A673 (cell line): Measurements from ENCODE around the gene SCYL2. TPM values are rescaled to one million over a fixed set of nuclear protein-coding genes. Genes with fewer than 3 reads are reported as not detected.
A peak's percentile ranks its signal among the peaks of the same experiment; 100 is the strongest.
"Not testable (repeated sequence)": the region's sequence is repeated elsewhere in the genome, so short reads cannot be mapped to it uniquely, and the experiment has no call there.

ENCODE experiments used
- BruUV-seq: library from RNA; stranded (reverse); fragments of 400-500 nt; replicated peaks from 2 replicates; lab custom pipeline; 2021; lab: Mats Ljungman, UMichigan
- CTCF ChIA-PET: fragments of 300-600 bp; sonication (Branson Sonifier 250); formaldehyde crosslinking; loops from one replicate; lab custom pipeline; 2022; ENCODE audit warnings: antibody characterized with exemption; lab: Charles Lee
- POLR2A ChIA-PET: fragments of 300-600 bp; sonication (Branson Sonifier 250); formaldehyde crosslinking; loops from one replicate; lab custom pipeline; 2022; ENCODE audit warnings: antibody characterized with exemption; ENCODE audit not compliant: low non-redundant PET; lab: Charles Lee
- DNase-seq: peaks from one replicate; pipeline ENCODE4 v3.0.0-alpha.2; 2015; ENCODE audit warnings: low spot score
- H3K27ac ChIP-seq: fragments of 200-600 bp; sonication (generic); 2 replicates; pipeline ENCODE4 v1.5.1; 2016; ENCODE audit warnings: mixed run types, low read depth, mild to moderate bottlenecking, mixed read lengths, antibody characterized with exemption, low read length; ENCODE audit not compliant: poor library complexity, severe bottlenecking
- H3K27me3 ChIP-seq: fragments of 200-600 bp; sonication (generic); replicated peaks from 2 replicates; pipeline ENCODE4 v1.6.1; 2017; ENCODE audit warnings: mixed run types, low read depth, mild to moderate bottlenecking, mixed read lengths, antibody characterized with exemption, low read length; ENCODE audit not compliant: insufficient read depth, poor library complexity
- H3K36me3 ChIP-seq: fragments of 200-600 bp; sonication (generic); 2 replicates; pipeline ENCODE4 v1.6.1; 2016; ENCODE audit warnings: mixed run types, mild to moderate bottlenecking, mixed read lengths, antibody characterized with exemption, low read length; ENCODE audit not compliant: insufficient read depth, poor library complexity, severe bottlenecking
- H3K4me1 ChIP-seq: fragments of 200-600 bp; sonication (generic); 2 replicates; pipeline ENCODE4 v1.6.1; 2017; ENCODE audit warnings: mixed run types, mild to moderate bottlenecking, mixed read lengths, antibody characterized with exemption, low read length; ENCODE audit not compliant: insufficient read depth, poor library complexity, severe bottlenecking
- H3K4me3 ChIP-seq: fragments of 200-600 bp; sonication (generic); 2 replicates; pipeline ENCODE4 v1.5.1; 2016; ENCODE audit warnings: low read depth, mixed run types, mild to moderate bottlenecking, mixed read lengths, low read length; ENCODE audit not compliant: poor library complexity, severe bottlenecking
- H3K9me3 ChIP-seq: fragments of 200-600 bp; sonication (generic); 2 replicates; pipeline ENCODE4 v1.6.1; 2016; ENCODE audit warnings: mixed run types, low read depth, mild to moderate bottlenecking, mixed read lengths, antibody characterized with exemption, low read length; ENCODE audit not compliant: poor library complexity, severe bottlenecking
- EZH2 ChIP-seq: fragments of 200-600 bp; sonication (generic); IDR thresholded peaks from 2 replicates; pipeline ENCODE4 v1.6.1; 2017; ENCODE audit warnings: borderline replicate concordance, low read depth, mild to moderate bottlenecking, mixed read lengths, antibody characterized with exemption, low read length; ENCODE audit not compliant: poor library complexity, severe bottlenecking
- intact Hi-C: fragments of 100-400 bp; cut with micrococcal nuclease; formaldehyde crosslinking; loops from one replicate; pipeline ENCODE4 v1.10.0; 2022; ENCODE audit not compliant: unreplicated experiment
- total RNA-seq: library from RNA; stranded (reverse); gene quantifications from 2 replicates; pipeline ENCODE4 v1.2.3, GENCODE V29; 2021
- TF ChIP-seq, protein P1 (sequence below): fragments of 300-800, 200-600 bp; sonication (generic); conservative IDR thresholded peaks from 2 replicates; pipeline ENCODE4 v1.5.1; 2017; ENCODE audit warnings: low read depth, mild to moderate bottlenecking, antibody characterized with exemption, low read length, moderate library complexity, mixed read lengths

The SCYL2 gene
- total RNA-seq, 1 experiment from 2014 or later = 61.3 TPM

DNA sequence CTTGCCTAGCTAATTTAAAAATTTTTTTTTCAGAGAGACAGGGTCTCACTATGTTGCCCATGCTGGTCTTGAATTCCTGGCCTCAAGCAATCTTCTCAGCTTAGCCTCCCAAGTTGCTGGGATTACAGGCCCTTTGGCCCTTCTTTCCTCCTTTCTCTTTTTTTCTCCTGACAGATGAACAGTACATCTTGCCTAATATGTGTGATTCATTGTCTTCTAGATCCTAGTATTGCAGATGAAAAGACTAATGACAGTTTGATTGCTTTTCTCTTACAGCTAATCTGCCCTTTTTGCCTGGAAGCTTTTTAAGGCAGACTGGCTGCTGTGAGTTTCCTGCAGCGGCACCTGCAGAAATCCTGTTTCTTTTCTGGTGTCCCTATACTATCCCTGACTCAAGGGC is 12.1 kb upstream of the SCYL2 start:
- Histone ChIP-seq H3K27me3 (no peaks in the 10 kb centered on the region), H3K36me3 (no peaks in the 10 kb centered on the region), H3K4me1 (peaks cover 4% of the 10 kb centered on the region), H3K4me3 (no peak overlapping the region), H3K9me3 (no peaks in the 10 kb centered on the region), H3K27ac (no peak overlapping the region)
- CTCF ChIA-PET = interaction anchor here (0.6 kb wide), 1 partner anchor 20 kb away, joined by 3 read pairs; no protein-coding TSS in a partner anchor
- TF ChIP-seq, protein P1, sequence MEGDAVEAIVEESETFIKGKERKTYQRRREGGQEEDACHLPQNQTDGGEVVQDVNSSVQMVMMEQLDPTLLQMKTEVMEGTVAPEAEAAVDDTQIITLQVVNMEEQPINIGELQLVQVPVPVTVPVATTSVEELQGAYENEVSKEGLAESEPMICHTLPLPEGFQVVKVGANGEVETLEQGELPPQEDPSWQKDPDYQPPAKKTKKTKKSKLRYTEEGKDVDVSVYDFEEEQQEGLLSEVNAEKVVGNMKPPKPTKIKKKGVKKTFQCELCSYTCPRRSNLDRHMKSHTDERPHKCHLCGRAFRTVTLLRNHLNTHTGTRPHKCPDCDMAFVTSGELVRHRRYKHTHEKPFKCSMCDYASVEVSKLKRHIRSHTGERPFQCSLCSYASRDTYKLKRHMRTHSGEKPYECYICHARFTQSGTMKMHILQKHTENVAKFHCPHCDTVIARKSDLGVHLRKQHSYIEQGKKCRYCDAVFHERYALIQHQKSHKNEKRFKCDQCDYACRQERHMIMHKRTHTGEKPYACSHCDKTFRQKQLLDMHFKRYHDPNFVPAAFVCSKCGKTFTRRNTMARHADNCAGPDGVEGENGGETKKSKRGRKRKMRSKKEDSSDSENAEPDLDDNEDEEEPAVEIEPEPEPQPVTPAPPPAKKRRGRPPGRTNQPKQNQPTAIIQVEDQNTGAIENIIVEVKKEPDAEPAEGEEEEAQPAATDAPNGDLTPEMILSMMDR = no peak
- TF ChIP-seq EZH2 = no peak
- no peak for DNase-seq
- POLR2A ChIA-PET = no interaction called here
- intact Hi-C loops = no loop called here
- BruUV-seq = no TSS peak

DNA sequence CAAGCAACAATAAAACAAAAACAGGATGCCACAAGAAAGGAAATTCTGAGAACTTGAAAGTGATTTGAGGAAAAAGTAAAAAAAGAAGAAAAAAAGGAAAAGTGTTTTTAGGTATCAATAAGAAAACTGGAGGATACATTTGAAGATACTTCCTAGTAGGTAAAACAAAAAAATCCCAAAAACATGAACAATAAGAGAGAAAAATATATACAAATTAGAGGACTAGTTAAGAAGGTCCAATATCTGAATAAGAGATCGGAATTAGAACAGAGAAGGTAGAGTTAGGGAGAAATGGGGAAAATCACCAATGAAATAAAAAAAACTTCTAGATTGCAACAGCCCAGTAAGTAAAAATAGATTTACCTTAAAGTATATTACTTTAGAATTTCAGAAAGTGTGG is 8.8 kb upstream of the SCYL2 start:
- no TSS peak for BruUV-seq
- Histone ChIP-seq H3K36me3 (no peaks in the 10 kb centered on the region), H3K9me3 (no peaks in the 10 kb centered on the region), H3K27ac (no peak overlapping the region), H3K4me3 (no peak overlapping the region), H3K4me1 (peaks cover 9% of the 10 kb centered on the region), H3K27me3 (no peaks in the 10 kb centered on the region)
- intact Hi-C loops = no loop called here
- no peak for DNase-seq
- ChIA-PET CTCF (no interaction called here), POLR2A (no interaction called here)
- no peak for TF ChIP-seq EZH2

DNA sequence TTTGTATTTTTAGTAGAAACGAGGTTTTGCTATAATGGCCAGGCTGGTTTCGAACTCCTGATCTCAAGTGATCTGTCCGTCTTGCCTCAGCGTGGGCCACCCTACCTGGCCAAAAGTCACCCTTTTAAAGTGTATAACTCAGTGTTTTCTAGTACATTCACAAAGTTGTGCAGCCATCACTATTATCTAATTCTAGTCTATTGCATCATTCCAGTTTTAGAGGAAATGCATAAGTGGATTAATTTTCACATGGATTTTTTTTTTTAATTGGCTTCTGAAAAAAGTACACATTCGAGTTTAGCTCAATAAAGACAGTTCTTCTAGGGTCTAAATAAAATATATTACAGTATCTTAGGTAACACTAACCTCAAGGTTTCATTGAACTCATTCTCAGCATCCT is 3.8 kb upstream of the SCYL2 start:
- TF ChIP-seq, protein P1 = no peak
- no peak for TF ChIP-seq EZH2

DNA sequence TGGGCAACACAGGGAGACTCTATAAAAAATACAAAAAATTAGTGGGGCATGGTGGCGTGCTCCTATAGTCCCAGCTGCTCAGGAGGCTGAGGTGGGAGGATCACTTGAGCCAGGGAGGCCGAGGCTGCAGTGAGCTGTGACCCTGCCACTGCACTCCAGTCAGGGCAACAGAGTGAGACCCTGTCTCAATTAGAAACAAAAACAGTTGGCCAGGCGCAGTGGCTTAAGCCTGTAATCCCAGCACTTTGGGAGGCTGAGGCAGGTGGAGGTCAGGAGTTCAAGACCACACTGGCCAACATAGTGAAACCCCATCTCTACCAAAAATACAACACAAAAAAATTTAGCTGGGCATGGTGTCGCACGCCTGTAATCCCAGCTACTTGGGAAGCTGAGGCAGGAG is 1.9 kb upstream of the SCYL2 start:
- BruUV-seq, intact Hi-C loops, H3K27ac ChIP-seq, H3K9me3 ChIP-seq, DNase-seq, POLR2A ChIA-PET, H3K36me3 ChIP-seq, H3K4me3 ChIP-seq, CTCF ChIA-PET, H3K27me3 ChIP-seq: not testable (repeated sequence)
- peaks cover 34% of the 10 kb centered on the region for H3K4me1 ChIP-seq

More for the DNA sequence above, 3.8 kb upstream of the SCYL2 start:
- intact Hi-C loops = no loop called here
- H3K9me3 ChIP-seq = no peaks in the 10 kb centered on the region
- no peak overlapping the region for H3K4me3 ChIP-seq
- H3K36me3 ChIP-seq = no peaks in the 10 kb centered on the region
- CTCF ChIA-PET = no interaction called here
- peaks cover 22% of the 10 kb centered on the region for H3K4me1 ChIP-seq
- peak; percentile 18 for DNase-seq
- POLR2A ChIA-PET = no interaction called here
- no TSS peak for BruUV-seq
- H3K27ac ChIP-seq = no peak overlapping the region
- no peaks in the 10 kb centered on the region for H3K27me3 ChIP-seq
